Measurements from ENCODE around the gene ZNF236.

DNA sequence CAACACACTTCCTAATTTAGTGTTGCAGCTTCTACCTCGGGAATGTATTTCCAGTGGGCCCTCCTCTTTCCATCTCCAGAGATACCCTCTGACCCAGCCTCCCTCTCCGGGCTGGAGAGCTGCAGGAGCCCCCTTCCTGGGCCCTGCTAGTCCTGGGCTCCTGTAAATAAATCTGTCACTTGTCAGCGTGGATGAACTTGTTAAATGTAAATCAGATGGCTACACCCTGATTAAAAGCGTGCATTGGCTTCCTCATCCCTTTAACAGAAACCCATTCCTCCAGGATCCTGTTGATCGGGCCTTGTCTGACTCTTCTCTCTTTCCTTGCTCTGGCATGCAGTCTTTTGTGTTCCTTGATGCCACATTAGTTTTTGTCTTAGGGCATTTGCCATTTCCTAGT, 2.4 kb downstream of the ZNF236 start:
- no peak for TF ChIP-seq CTCF (IDR thresholded peaks at IDR 0.05; ENCODE audit: low read depth, low read length)
- TF ChIP-seq EZH2phosphoT487 (IDR thresholded peaks at IDR 0.05; ENCODE audit: low read depth) = no peak
